Endothelial cell (in vitro differentiated cells): ENCODE measurements around the gene S100A2. TPM values are rescaled to one million over a fixed set of nuclear protein-coding genes. Genes with fewer than 3 reads are reported as not detected.
"Not testable (repeated sequence)": the region's sequence is repeated elsewhere in the genome, so short reads cannot be mapped to it uniquely, and the experiment has no call there.

ENCODE experiments used
- DNase-seq: peaks from one replicate; pipeline ENCODE4 v3.0.0; 2021; ENCODE audit warnings: low spot score
- H3K27ac Mint-ChIP-seq: one replicate; pipeline ENCODE4 v1.8.0; 2021; ENCODE audit warnings: mixed read lengths, inconsistent platforms; ENCODE audit not compliant: unreplicated experiment
- H3K27me3 Mint-ChIP-seq: one replicate; pipeline ENCODE4 v1.8.0; 2021; ENCODE audit warnings: mild to moderate bottlenecking, moderate library complexity, mixed read lengths, inconsistent platforms; ENCODE audit not compliant: unreplicated experiment
- H3K36me3 Mint-ChIP-seq: one replicate; pipeline ENCODE4 v1.8.0; 2021; ENCODE audit warnings: mild to moderate bottlenecking, low read depth, mixed read lengths, inconsistent platforms; ENCODE audit not compliant: unreplicated experiment
- H3K4me1 Mint-ChIP-seq: one replicate; pipeline ENCODE4 v1.8.0; 2021; ENCODE audit warnings: mild to moderate bottlenecking, mixed read lengths, inconsistent platforms; ENCODE audit not compliant: unreplicated experiment
- H3K4me3 Mint-ChIP-seq: one replicate; pipeline ENCODE4 v1.8.0; 2021; ENCODE audit warnings: mild to moderate bottlenecking, mixed read lengths, inconsistent platforms; ENCODE audit not compliant: unreplicated experiment
- H3K9me3 Mint-ChIP-seq: one replicate; pipeline ENCODE4 v1.8.0; 2021; ENCODE audit warnings: mixed read lengths, inconsistent platforms; ENCODE audit not compliant: unreplicated experiment
- CTCF ChIP-seq: fragments of 200-600 bp; sonication (generic); IDR thresholded peaks from one replicate; pipeline ENCODE4 v1.5.0; 2021; ENCODE audit warnings: antibody characterized with exemption; ENCODE audit not compliant: unreplicated experiment
- total RNA-seq: library from RNA; stranded (reverse); fragmentation: NEBNext Ultra II Directional; extraction: Animal tissue kit (Norgen Biotek cat#: 25700); gene quantifications from one replicate; pipeline ENCODE4 v1.2.1, GENCODE V29; 2021; ENCODE audit not compliant: unreplicated experiment

Gene S100A2
- total RNA-seq, 1 donor from 2014 or later = not detected

DNA sequence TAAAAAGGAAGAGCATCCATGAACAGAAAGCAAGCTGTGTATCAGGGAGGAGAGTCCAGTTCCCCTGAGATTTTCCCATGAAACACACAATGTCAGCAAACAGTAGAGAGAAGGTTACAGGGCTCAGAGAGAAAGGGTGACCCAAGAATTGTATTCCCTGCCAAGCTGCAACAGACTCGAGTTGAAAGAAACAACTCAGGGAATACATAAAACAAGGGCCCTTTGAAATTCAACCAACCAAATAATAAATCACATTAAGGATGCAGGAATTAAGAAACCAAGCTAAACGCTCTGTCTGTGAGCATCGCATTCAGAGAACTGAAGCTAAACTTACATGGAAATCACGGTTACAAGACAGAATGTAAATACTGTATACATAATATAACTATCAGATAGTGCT is 27.1 kb upstream of the S100A2 start:
- no peak overlapping the region for H3K27ac Mint-ChIP-seq
- H3K27me3 Mint-ChIP-seq = peaks cover 9% of the 10 kb centered on the region
- no peak overlapping the region for H3K4me3 Mint-ChIP-seq
- DNase-seq = no peak
- H3K4me1 Mint-ChIP-seq = no peaks in the 10 kb centered on the region
- no peak for TF ChIP-seq CTCF
- no peaks in the 10 kb centered on the region for H3K9me3 Mint-ChIP-seq
- H3K36me3 Mint-ChIP-seq = no peaks in the 10 kb centered on the region

- Mint-ChIP-seq H3K27me3 (peaks cover 3% of the 10 kb centered on the region), H3K36me3 (no peaks in the 10 kb centered on the region), H3K9me3 (no peaks in the 10 kb centered on the region), H3K4me1 (no peaks in the 10 kb centered on the region), H3K27ac (no peak overlapping the region), H3K4me3 (no peak overlapping the region)
- DNase-seq = no peak
- no peak for TF ChIP-seq CTCF
These were observed 22.8 kb upstream of the S100A2 start for GRCh38 chr1:153588482-153588881.

- not testable (repeated sequence) for H3K36me3 Mint-ChIP-seq, H3K27ac Mint-ChIP-seq, H3K27me3 Mint-ChIP-seq, H3K9me3 Mint-ChIP-seq, DNase-seq, H3K4me1 Mint-ChIP-seq, H3K4me3 Mint-ChIP-seq
These were observed 22.4 kb upstream of the S100A2 start for GRCh38 chr1:153588033-153588432.

GRCh38 chr1:153587314-153587713 is 21.7 kb upstream of the S100A2 start:
- H3K27me3 Mint-ChIP-seq = no peaks in the 10 kb centered on the region
- no peak overlapping the region for H3K27ac Mint-ChIP-seq
- H3K9me3 Mint-ChIP-seq = no peaks in the 10 kb centered on the region
- no peak overlapping the region for H3K4me3 Mint-ChIP-seq
- no peaks in the 10 kb centered on the region for H3K4me1 Mint-ChIP-seq
- TF ChIP-seq CTCF = no peak
- no peak for DNase-seq
- no peaks in the 10 kb centered on the region for H3K36me3 Mint-ChIP-seq

GRCh38 chr1:153586347-153586746 is 20.7 kb upstream of the S100A2 start:
- Mint-ChIP-seq H3K27ac (no peak overlapping the region), H3K4me1 (no peaks in the 10 kb centered on the region), H3K36me3 (no peaks in the 10 kb centered on the region), H3K27me3 (no peaks in the 10 kb centered on the region), H3K4me3 (no peak overlapping the region), H3K9me3 (no peaks in the 10 kb centered on the region)
- no peak for DNase-seq
- TF ChIP-seq CTCF = no peak

GRCh38 chr1:153585006-153585405 is 19.4 kb upstream of the S100A2 start:
- H3K36me3 Mint-ChIP-seq = no peaks in the 10 kb centered on the region
- no peak overlapping the region for H3K27ac Mint-ChIP-seq
- no peak overlapping the region for H3K4me3 Mint-ChIP-seq
- TF ChIP-seq CTCF = no peak
- H3K4me1 Mint-ChIP-seq = no peaks in the 10 kb centered on the region
- DNase-seq = no peak
- no peaks in the 10 kb centered on the region for H3K9me3 Mint-ChIP-seq
- H3K27me3 Mint-ChIP-seq = no peaks in the 10 kb centered on the region
